Kidney tubule cell (primary cell): ENCODE measurements around the gene RUNDC1.
A peak's percentile ranks its signal among the peaks of the same experiment; 100 is the strongest.

Experiments used
- DNase-seq: peaks from one replicate; pipeline ENCODE4 v3.0.0-alpha.2; 2018; ENCODE audit warnings: low spot score

Gene RUNDC1

DNA sequence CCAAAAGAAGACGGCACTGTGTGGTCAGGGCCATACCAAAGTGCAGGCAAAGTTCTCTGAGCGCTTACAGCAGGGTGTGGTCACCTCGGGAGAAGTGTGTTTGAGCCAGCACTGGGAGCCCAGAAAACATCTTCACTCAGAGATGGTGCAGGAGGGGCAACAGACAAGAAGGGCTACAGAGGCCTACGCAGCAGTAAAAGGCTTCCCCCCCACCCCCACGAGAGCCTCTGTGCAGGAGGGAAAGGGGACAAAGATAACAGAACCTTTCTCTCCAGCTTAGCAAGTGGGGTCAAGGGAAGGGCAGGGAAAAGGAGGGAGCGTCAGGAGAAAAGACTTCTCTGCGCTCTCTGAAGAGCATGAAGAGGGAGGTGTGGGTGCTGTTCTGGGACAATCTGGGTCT lies 39.1 kb downstream of the RUNDC1 start:
- no peak for DNase-seq

DNA sequence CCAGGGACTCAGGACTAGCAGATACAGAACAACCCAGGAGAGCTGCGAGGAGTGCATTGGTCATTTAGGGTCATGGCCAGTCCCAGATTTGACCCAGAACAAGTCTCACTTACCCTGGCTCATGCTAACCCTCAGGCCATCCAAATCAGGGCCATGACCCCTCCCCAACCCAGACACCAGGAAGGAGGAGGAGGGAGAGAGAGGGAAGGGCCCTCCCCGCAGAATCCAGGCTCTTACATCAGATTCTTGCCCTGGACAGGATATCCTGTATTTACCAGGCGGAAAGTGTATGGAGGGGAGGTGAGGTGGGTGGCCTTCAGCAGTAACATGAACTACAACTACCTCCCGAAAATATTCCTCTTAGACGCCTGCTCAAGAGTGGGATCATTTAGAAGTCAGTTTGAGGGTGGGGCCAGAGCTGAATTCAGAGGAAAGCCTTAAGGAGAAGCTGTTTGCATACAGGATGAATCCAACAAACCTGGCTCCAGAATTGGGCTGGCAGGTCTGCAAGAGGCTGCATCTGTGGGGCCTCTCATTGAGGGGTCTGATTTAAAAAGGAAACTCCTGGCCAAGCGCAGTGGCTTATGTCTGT lies 39.8 kb downstream of the RUNDC1 start:
- no peak for DNase-seq

DNA sequence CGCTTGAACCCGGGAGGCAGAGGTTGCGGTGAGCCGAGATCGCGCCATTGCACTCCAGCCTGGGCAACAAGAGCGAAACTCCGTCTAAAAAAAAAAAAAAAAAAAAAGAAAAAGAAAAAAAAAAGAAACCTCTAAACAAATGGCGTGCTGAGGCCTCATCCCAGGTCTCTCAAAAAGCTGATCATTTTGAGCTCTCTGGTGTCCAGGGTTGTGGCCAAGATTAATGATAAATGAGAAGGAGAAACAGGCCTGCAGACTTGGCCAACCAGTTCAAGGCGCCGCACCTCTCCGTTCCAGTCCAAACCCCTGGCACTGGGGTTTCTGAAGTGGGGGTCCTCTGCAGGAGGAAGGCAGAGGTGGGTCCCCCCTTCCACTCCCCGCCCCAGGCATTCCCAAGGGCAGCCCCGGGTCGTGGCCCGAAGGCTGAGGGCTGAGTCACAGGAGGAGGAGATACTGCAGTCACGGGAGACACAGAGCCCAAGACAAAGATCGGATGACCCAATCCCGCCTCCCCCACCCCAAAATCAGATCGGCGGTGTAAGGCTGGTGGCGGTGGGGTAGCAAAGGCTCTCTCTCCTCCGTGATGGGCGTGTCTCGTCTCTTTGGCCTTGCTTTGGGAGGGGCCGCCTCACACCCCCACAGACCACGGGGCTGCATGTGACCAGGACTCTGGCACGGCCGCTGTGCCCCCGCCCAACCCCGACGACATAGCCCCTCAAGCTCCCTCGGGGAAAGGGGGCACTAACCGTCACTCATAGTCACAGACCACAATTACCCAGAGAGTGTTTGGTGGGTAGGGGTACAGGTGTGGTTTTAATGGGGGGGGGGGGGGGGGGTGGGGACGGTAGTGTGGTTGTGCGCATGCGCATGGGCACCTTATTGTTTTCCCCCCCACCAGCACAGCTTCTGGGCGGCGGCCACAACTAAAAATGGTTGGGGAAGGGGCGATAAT lies 40.7 kb downstream of the RUNDC1 start:
- DNase-seq: peak; percentile 77

DNA sequence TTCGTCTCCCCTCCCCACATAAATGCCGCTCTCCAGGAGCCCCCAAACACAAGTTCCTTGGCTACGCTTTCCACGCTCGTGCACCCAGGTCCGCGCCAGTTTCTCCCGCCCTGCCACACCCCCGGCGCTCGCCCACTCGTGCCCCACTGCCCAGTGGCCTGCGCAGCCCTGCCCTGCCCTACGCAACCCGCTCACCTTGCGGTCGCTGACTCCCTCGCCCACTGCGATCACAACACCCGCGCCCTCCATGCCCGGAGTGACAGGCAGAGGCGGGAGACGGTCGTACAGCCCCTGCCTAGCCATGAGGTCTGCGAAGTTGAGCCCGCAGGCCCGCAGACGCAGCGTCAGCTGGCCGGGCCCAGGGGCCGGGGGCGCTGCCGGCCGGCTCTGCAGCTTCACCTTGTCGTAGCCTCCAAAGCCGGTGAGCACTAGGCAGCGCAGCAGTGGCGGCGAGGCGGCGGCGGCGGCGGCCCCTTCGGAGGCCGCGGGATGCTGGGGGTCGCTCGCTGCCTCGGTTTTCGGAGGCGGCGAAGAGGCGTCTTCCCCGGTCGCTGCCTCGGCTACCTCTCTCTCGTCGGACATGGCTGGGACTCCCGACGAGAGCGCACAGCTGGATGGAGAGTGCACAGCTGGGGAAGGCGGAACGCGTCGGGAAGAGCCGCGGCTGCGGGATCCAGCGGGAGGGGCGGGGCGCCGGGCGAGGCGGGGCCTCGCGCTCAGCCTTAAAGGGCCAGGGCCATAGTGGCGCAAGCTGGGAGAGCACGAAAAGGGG lies 41.6 kb downstream of the RUNDC1 start, which contains the start of gene VAT1:
Gene VAT1 (minus strand): TSS at position 645 of the 772 bp plus-strand sequence. CDS start 63 bp downstream, at position 582.
- peak; percentile 78 for DNase-seq

DNA sequence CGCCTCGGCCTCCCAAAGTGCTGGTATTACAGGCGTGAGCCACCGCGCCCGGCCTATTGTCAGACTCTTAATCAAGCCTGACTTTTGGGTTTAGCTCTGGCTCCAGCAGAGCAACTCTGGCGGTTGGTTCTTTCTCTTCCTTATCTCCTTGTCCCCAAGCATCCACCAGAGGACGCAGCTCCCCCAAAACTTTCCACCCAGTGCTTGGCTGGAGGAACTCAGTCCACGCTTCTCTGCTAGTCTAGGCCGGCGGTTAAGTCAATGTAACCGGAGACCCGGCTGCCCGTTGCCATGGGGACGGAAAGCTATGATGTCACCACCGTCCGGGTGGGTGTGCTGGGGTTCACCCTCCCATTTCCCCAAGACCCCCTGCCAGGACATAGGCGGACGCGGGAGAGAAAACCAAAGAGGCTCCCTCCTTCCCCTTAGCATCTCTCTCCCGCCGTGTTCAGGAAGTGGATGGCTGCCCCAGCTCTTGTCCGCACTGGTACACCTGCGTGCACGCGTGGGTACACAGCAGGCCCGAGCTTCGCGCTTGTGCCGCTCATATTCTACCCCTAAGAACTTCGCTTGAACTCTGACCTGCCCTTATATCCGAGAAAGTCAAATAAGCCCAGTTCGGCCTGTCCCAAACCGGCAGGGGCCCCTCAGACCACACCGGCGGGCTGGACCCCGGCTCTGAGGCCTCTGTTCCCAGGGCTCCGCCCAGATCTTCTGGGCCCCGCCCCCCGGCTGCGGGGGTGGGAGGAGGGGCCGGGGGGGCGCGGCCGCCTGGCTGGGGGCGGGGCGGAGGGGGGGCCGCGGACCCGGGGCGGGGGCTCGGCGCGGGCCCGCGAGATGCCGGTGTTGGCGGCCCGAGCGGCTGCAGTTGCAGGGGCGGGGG lies 44.3 kb downstream of the RUNDC1 start, which contains the start of gene RND2:
Gene RND2 (plus strand): TSS at position 825 of the 883 bp plus-strand sequence. CDS start 117 bp downstream, outside the sequence.
- peak; percentile 93 for DNase-seq

DNA sequence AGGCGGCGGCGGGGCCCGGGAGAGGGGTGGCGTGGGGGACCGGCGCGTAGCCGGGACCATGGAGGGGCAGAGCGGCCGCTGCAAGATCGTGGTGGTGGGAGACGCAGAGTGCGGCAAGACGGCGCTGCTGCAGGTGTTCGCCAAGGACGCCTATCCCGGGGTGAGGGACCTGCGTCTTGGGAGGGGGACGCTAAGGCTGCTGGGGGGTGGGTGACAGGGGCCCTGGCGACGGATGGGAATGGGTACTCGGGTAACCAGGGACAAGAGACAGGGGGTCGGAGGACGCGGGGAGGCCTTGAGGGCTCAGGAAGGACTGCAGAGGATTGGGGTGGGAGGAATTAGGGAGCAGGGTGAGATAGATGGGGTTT lies 44.9 kb downstream of the RUNDC1 start:
- DNase-seq: no peak

DNA sequence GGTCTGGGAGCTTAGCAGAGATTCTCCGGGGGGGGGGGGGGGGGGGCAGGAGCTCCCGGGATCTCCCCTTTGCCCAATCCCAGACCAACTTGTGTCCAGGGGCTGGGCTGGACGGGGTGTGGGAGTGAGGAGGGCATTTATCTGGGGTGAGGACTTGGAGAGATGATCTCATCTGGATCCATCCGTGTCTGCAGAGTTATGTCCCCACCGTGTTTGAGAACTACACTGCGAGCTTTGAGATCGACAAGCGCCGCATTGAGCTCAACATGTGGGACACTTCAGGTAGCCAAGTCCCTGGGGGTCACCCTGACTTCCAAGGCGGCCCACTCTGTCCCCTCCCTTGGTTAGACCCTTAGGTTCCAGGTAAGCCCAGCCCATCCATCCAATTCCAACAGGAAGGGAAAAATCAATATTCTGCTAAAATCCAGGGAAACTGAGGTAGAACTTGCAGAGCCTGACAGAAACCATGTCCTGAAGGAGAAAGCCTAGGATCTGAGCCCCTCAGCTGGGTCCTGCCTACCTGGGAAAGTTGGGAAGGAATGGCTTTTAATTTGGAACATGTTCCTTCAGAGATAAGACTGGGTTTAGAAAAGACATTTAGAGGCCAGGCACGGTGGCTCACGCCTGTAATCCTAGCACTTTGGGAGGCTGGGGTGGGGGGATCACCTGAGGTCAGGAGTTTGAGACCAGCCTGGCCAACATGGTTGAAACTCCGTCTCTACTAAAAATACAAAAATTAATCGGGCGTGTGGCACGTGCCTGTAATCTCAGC lies 45.6 kb downstream of the RUNDC1 start:
- no peak for DNase-seq

DNA sequence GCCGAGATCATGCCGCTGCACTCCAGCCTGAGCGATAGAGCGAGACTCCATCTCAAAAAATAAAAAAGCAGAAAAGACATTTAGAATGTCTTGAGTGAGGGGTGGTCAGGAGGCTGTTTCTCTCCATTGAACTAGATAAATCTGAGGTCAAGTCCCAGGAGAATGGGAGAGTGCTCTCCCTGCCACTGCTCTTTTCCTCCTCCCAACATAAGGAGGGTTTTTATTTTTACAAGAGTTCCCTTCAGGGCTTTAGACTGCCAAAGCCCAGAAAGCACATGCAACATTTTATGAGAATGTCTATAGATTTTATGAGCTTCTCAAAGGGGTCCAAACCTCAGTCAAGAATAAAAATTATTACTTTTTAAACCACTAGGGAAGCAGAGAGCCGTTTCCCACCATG lies 46.2 kb downstream of the RUNDC1 start:
- no peak for DNase-seq

DNA sequence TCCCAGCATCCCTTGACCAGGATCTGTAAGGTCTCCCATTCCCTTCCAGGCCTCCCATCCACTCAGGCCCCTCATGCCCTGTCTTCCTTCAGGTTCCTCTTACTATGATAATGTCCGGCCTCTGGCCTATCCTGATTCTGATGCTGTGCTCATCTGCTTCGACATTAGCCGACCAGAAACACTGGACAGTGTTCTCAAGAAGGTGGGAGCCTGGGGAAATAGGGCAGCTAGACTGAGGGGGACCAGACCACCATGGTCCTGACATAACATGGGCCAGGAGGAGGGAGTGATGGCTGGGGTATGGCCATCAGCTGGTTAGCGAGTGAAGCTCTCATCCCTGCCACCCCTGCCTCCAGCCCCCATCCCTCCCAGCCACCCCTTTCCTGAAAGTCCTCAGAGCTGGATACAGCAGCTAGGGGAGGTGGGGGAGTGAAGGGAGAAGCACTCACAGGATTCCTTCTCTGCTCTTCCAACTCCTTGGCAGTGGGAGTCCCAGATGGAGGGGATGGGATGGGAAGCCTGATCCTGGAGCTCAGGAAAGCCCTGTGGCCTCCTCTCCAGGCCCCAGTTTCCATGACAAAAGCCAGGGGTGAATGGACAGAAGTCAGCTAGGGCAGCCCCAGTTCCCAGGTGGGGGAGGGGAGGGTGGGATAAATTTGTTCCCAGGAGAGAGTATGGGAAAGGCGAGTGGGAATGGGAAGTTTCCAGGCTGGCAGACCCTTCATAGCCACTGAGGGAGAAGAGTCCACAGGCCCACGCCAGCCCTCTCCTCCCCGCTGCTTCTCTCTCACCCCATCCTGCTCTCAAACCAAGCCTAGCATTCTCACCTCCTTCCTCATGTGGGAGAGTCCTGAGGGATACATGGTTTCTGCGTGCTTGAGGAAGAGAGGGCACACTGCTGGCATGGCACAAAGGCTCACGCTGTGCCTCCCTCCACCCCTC lies 47.0 kb downstream of the RUNDC1 start:
- DNase-seq: no peak

DNA sequence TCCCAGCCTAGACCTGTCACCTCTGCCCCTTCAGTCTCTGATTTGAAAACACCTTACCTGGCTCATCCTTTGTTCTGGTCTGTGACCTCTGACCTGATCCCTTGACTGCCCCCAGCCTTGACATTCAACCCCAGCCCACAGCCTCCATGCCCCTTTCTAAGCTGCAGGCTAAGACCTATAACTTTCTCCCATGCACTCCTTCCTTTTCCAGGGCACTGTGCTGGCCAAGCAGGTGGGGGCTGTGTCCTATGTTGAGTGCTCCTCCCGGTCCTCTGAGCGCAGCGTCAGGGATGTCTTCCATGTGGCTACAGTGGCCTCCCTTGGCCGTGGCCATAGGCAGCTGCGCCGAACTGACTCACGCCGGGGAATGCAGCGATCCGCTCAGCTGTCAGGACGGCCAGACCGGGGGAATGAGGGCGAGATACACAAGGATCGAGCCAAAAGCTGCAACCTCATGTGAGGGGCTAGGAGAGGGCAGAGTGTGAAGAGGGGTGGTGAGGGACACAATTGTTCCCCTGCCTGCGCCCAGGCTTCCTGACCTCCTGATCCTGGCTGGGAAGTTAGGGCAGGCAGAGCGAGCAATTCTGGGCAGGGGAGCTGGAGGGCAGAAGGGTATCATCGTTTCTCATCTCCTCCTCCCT lies 48.0 kb downstream of the RUNDC1 start:
- no peak for DNase-seq

DNA sequence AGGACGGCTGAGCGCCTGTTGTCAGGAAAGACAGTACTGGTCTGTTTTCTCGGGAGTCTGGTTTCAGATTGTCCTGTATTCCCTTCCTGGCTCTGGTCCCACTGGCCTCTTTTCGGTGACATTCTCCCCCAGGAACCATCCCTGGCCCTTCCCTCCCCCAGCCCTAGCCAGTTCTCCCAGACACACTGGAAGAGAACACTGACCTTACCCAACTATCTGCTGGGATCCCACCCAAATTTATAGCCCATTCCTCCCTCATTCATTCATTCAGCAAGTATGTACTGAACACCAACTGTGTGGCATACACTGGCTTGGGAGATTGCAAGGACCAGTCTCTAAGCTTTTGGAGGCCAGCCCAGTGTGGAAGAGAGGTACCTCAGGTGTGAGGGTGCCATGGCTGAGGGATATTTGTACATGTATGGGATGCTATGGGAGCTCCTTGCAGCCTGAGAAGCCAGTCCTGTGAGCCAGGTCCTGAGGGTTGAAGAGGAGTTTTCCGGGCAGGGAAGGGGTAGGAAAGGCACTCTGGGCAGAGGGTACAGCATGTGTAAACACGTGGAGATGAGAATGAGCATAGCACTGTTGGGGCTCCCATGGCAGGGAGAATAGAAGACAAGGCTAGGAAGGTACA lies 49.9 kb downstream of the RUNDC1 start:
- no peak for DNase-seq

DNA sequence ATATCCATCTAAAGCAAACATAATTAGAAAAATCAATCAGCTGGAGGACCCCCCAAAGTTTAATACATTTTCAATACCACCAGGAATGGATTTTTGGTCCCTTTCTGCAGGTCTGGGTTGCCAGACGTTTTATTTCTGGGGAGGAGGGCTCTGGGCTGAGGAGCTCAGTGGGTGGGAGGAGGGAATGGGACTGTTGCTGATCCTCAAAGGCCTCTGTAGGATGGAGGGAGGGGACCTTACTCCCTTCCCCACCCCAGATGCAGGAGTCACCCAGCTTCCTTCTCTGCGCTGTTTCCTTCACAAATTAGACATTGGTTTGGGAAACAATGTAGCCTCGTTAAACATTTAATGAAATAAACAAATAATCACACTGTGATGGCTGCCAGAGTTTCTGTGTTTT lies 51.3 kb downstream of the RUNDC1 start:
- no peak for DNase-seq

DNA sequence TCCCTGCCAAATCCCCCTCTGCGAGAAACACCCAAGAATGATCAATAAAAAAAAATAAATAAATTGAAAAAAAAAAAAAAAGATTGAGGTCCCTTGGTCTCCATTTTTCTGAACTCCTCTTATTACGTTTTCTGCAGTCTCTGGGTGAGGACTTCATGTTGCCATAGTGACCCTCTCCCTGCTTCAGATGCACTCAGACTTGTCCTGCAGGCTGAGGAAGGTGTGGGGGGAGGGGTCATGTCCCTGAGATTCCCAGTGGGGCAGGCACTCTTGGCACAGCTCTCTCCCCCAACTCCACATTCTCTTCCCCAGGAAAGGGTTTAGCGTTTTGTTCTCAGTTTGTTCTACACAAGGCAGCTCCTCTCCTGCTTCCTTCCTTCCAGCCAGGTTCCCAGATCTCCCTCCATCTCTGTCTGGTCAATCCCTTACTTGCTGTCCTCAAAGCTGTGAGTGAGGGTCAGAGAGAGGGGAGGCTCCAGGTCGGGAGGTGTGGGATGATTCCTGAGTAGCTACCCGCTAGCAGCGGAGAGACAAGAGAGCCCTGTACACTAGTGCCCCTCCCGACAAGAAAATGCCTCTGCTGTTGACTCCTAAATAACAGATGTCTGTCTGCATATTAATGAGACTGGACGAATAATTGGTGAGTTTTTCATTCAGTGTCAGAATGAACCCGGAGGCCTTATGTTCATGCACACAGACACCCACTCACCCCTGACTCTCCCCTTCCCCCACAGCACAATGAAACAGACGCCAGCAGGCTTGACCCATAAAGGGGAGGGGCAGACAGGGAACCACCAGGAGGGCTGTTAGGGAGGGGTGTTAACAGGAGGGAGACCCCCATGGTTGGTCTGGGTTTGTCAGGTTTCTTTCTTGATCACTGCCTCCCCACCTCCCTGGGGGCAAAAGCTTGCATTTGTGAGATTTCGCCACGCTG lies 53.9 kb downstream of the RUNDC1 start:
- no peak for DNase-seq

DNA sequence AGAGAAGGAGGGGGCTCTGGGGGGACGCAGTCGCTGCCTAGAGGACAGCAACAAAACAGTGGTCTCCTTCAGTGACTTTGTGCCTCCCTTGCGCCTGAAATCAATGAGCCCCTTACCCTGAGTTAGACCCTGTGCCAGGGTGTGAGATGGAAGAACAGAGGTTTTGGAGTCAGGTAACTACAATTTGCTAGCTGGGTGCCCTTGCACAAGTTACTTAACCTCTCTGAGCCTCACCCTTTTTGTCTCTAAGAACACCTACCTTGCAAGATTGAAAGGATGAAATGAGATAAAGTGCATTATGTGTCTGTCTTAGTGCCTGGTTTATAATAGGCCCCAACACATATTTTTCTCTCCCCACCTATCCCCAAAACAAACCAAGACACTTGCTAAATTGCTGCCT lies 54.5 kb downstream of the RUNDC1 start:
- DNase-seq: no peak

DNA sequence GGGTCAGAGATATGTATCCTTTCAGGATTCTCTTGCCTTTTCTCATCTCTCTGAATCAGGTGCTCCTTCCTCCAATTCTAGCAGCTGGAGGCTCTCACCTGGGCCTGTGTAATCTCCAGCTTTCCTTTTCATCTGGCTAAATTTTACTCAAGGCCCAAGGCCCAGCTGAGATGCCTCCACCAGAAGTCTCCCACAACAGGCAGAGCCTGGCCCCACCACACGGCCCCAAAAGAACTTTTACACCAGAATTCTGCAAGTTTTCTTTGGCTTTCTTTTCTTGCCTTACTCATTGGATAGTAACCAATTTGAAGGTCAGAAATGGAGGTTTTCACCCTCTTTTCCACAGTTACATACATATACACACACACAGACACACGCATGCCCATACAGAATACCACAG lies 59.3 kb downstream of the RUNDC1 start:
- DNase-seq: no peak

DNA sequence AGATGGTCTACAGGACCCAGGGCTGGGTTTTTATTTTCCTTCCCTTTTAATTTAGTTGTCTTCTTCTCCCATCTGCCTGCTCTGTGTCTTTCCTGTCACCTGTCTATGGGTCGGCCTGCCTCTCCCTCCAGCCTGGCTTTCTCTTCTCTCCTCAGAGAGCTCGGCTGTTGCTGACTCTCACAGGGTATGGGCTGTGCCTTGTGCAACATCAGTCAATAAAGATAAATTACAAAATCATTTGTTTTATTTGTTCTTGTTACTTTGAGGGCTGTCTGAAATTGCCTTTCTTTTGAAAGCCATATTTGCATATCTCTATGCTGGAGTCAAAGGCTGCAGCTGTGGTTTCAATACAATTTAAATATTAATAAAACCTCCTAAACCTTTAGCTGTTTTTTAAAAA lies 60.3 kb downstream of the RUNDC1 start:
- DNase-seq: no peak

DNA sequence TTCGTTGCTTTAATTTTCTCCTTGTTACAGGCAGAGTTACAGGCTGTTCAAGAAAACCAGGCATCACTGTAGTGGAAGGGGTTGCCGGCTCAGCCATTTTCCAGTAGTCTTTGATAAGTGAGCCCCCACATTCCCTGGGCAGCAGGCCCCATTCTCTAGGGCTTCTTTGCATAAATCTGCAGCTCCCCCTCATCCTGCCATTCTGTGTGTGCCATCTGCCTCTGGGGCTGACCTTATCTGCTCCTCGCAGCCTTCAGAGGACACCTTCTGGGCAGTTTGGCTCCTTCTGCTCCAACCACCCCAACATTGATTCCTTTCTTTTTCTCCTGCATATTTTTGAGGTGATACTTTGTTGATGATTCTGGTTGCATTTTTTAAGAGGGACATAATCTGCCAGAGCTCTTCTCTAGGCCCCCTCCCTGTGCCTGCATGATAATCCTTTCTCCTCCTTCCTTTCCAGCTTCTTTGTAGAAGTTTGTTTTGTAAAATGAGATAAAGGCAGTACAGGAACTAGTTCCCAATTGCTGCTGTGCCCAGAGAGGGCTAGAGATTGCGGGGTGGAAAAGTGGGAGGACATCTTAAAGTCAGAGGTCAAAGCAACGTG lies 61.8 kb downstream of the RUNDC1 start:
- DNase-seq: no peak
